Measurements from ENCODE around the gene VAX1. TPM values are rescaled to one million over a fixed set of nuclear protein-coding genes. Genes with fewer than 3 reads are reported as not detected.
"Not testable (repeated sequence)": the region's sequence is repeated elsewhere in the genome, so short reads cannot be mapped to it uniquely, and the experiment has no call there.

VAX1 gene
- total RNA-seq, 1 donor from 2014 or later, result not detected

GRCh38 chr10:117086546-117086945, 51.5 kb downstream of the VAX1 start:
- intact Hi-C loops (cut with micrococcal nuclease), result no loop called here

GRCh38 chr10:117084421-117085246, 53.4 kb downstream of the VAX1 start:
- intact Hi-C loops (cut with micrococcal nuclease), result not testable (repeated sequence)

Other genes with a start within 250 kb of the VAX1 start
- 0.32 and 0.75 TPM in 2 replicates for gene SHTN1, start 133.1 kb downstream of the VAX1 start, total RNA-seq
- not detected in 2 replicates for gene KCNK18, start 59.2 kb upstream of the VAX1 start, total RNA-seq
- gene SLC18A2, start 102.8 kb upstream of the VAX1 start, total RNA-seq, result 0.09 TPM in 1 of 2 replicates, not detected in the other
- 13.2 and 13.4 TPM in 2 replicates for gene PDZD8, start 237.2 kb upstream of the VAX1 start, total RNA-seq